Gastroesophageal sphincter (tissue), 2 donors: ENCODE data around the gene PTPRF.
"Not testable (repeated sequence)": the region's sequence is repeated elsewhere in the genome, so short reads cannot be mapped to it uniquely, and the experiment has no call there.

Experiments
- EP300 ChIP-seq: sonication (generic); formaldehyde crosslinking; IDR thresholded peaks from one replicate; pipeline ENCODE4 v1.6.1; 2017; ENCODE audit warnings: antibody characterized with exemption, mild to moderate bottlenecking
- POLR2AphosphoS5 ChIP-seq: sonication (generic); formaldehyde crosslinking; IDR thresholded peaks from one replicate; pipeline ENCODE4 v1.6.1; 2017; ENCODE audit warnings: antibody characterized with exemption

- not testable (repeated sequence) for TF ChIP-seq POLR2AphosphoS5, EP300
Measured at GRCh38 chr1:43501806-43502205, 28.9 kb upstream of the PTPRF start.
